Testis (tissue), 2 donors: ENCODE measurements around the gene SOX6.

Experiments used
- CTCF ChIP-seq, 3 experiments: fragments of 450-650 bp in 2 of 3; fragments of 200-600 bp in 1 of 3; sonication (generic) in 1 of 3; IDR thresholded peaks; one replicate each; pipeline ENCODE4 v1.5.1; 2016 to 2019; ENCODE audit warnings: antibody characterized with exemption in 3 of 3, mild to moderate bottlenecking in 2 of 3, moderate library complexity in 1 of 3
- POLR2A ChIP-seq: fragments of 450-650 bp; IDR thresholded peaks from one replicate; pipeline ENCODE4 v1.6.1; 2017; ENCODE audit warnings: antibody characterized with exemption, mild to moderate bottlenecking, moderate library complexity

- TF ChIP-seq CTCF (IDR thresholded peaks at IDR 0.05) (no peak), POLR2A (no peak)
These were observed 38.6 kb upstream of the SOX6 start for GRCh38 chr11:16394947-16395346.
